ENCODE results near the gene PCDHA1.
A peak's percentile ranks its signal among the peaks of the same experiment; 100 is the strongest.
"Not testable (repeated sequence)": the region's sequence is repeated elsewhere in the genome, so short reads cannot be mapped to it uniquely, and the experiment has no call there.

The PCDHA1 gene

DNA sequence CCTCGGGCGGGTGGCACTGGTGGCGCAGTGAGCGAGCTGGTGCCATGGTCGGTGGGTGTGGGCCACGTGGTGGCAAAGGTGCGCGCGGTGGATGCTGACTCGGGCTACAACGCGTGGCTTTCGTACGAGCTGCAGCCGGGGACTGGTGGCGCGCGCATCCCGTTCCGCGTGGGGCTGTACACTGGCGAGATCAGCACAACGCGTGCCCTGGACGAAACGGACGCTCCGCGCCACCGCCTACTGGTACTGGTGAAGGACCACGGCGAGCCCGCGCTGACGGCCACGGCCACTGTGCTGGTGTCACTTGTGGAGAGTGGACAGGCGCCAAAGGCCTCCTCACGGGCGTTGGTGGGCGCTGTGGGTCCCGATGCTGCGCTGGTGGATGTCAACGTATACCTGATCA, 22.9 kb downstream of the PCDHA1 start:
- no peaks in the 10 kb centered on the region for H3K27me3 Mint-ChIP-seq (ENCODE audit: low read depth)
- peaks cover 11% of the 10 kb centered on the region for H3K4me1 Mint-ChIP-seq
- H3K36me3 Mint-ChIP-seq (ENCODE audit: low read depth), result peaks cover 81% of the 10 kb centered on the region
- H3K4me3 Mint-ChIP-seq, result no peak overlapping the region
- TF ChIP-seq, protein P1, sequence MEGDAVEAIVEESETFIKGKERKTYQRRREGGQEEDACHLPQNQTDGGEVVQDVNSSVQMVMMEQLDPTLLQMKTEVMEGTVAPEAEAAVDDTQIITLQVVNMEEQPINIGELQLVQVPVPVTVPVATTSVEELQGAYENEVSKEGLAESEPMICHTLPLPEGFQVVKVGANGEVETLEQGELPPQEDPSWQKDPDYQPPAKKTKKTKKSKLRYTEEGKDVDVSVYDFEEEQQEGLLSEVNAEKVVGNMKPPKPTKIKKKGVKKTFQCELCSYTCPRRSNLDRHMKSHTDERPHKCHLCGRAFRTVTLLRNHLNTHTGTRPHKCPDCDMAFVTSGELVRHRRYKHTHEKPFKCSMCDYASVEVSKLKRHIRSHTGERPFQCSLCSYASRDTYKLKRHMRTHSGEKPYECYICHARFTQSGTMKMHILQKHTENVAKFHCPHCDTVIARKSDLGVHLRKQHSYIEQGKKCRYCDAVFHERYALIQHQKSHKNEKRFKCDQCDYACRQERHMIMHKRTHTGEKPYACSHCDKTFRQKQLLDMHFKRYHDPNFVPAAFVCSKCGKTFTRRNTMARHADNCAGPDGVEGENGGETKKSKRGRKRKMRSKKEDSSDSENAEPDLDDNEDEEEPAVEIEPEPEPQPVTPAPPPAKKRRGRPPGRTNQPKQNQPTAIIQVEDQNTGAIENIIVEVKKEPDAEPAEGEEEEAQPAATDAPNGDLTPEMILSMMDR (IDR thresholded peaks at IDR 0.05; ENCODE audit: unreplicated experiment in 3 of 3), result no peak
- no peak overlapping the region for H3K27ac Mint-ChIP-seq
- peaks cover 59% of the 10 kb centered on the region for H3K9me3 Mint-ChIP-seq

DNA sequence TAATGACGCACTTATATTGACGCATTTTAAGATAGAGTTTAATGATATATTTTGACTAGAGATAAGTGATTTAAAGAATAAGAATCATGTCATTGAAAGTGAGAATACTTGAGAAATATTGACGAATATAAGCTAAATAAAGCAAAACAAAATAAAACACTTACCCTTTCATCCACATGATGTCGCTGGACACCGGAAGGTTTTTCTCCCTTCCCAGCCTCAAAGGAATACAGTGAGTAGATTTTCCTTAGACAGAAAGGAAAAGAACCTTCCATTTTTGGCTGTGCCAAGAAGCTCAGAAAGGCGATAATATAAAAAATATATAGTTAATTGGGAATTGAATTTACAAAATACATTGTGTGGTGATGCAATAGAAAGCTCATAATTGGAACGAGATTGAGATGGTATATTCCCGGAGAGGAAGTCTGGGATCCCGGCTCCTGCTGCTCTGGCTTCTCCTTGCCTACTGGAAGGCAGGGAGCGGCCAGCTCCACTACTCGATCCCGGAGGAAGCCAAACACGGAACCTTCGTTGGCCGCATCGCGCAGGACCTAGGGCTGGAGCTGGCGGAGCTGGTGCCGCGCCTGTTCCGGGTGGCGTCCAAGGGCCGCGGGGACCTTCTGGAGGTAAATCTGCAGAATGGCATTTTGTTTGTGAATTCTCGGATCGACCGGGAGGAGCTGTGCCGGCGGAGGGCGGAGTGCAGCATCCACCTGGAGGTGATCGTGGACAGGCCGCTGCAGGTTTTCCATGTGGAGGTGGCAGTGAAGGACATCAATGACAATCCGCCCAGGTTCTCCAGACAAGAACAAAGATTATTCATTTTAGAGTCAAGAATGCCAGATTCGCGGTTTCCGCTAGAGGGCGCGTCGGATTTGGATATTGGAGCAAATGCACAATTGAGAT, 35.7 kb downstream of the PCDHA1 start, which contains the start of gene PCDHA5:
Gene PCDHA5, plus strand, starts transcription at position 239 of the 906 bp plus-strand sequence.
- H3K27me3 Mint-ChIP-seq (ENCODE audit: low read depth), result no peaks in the 10 kb centered on the region
- H3K27ac Mint-ChIP-seq, result no peak within 1 kb of the TSS
- H3K4me3 Mint-ChIP-seq, result no peak within 1 kb of the TSS
- H3K4me1 Mint-ChIP-seq, result no peaks in the 10 kb centered on the region
- peaks cover 71% of the 10 kb centered on the region for H3K36me3 Mint-ChIP-seq (ENCODE audit: low read depth)
- TF ChIP-seq, protein P1 (IDR thresholded peaks at IDR 0.05; ENCODE audit: unreplicated experiment in 3 of 3), result no peak
- H3K9me3 Mint-ChIP-seq, result peaks cover 39% of the 10 kb centered on the region

DNA sequence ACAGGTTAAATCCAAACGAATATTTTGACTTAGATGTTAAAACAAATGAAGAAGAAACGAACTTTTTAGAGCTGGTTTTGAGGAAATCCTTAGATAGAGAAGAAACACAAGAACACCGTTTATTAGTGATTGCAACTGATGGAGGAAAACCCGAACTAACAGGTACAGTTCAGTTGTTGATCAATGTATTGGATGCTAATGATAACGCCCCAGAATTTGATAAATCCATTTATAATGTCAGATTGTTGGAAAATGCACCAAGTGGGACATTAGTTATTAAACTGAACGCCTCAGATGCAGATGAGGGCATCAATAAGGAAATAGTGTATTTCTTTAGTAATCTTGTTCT, 36.3 kb downstream of the PCDHA1 start:
- no peak overlapping the region for H3K27ac Mint-ChIP-seq
- no peaks in the 10 kb centered on the region for H3K27me3 Mint-ChIP-seq (ENCODE audit: low read depth)
- TF ChIP-seq, protein P1 (IDR thresholded peaks at IDR 0.05; ENCODE audit: unreplicated experiment in 3 of 3), result no peak
- H3K36me3 Mint-ChIP-seq (ENCODE audit: low read depth), result peaks cover 74% of the 10 kb centered on the region
- H3K4me3 Mint-ChIP-seq, result no peak overlapping the region
- peaks cover 5% of the 10 kb centered on the region for H3K4me1 Mint-ChIP-seq
- peaks cover 43% of the 10 kb centered on the region for H3K9me3 Mint-ChIP-seq

DNA sequence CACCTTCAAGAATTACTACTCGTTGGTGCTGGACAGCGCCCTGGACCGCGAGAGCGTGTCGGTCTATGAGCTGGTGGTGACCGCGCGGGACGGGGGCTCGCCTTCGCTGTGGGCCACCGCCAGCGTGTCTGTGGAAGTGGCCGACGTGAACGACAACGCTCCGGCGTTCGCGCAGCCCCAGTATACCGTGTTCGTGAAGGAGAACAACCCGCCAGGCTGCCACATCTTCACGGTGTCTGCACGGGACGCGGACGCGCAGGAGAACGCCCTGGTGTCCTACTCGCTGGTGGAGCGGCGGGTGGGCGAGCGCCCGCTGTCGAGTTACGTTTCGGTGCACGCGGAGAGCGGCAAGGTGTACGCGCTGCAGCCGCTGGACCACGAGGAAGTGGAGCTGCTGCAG, 37.0 kb downstream of the PCDHA1 start:
- not testable (repeated sequence) for H3K27me3 Mint-ChIP-seq (ENCODE audit: low read depth); H3K27ac Mint-ChIP-seq; H3K4me3 Mint-ChIP-seq; H3K4me1 Mint-ChIP-seq
- H3K36me3 Mint-ChIP-seq (ENCODE audit: low read depth), result peaks cover 73% of the 10 kb centered on the region
- H3K9me3 Mint-ChIP-seq, result peaks cover 44% of the 10 kb centered on the region

DNA sequence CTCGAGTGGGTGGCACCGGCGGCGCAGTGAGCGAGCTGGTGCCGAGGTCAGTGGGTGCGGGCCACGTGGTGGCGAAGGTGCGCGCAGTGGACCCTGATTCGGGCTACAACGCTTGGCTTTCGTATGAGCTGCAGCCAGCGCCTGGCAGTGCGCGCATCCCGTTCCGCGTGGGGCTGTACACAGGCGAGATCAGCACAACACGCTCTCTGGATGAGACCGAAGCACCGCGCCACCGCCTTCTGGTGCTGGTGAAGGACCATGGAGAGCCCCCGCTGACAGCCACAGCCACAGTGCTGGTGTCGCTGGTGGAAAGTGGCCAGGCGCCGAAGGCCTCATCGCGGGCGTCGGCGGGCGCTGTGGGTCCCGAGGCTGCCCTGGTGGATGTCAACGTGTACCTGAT, 37.5 kb downstream of the PCDHA1 start:
- Mint-ChIP-seq H3K27ac (no peak overlapping the region), H3K4me1 (peaks cover 8% of the 10 kb centered on the region), H3K36me3 (ENCODE audit: low read depth) (peaks cover 73% of the 10 kb centered on the region), H3K27me3 (ENCODE audit: low read depth) (no peaks in the 10 kb centered on the region), H3K9me3 (peaks cover 45% of the 10 kb centered on the region), H3K4me3 (no peak overlapping the region)
- TF ChIP-seq, protein P1 (IDR thresholded peaks at IDR 0.05; ENCODE audit: unreplicated experiment in 3 of 3), result no peak

DNA sequence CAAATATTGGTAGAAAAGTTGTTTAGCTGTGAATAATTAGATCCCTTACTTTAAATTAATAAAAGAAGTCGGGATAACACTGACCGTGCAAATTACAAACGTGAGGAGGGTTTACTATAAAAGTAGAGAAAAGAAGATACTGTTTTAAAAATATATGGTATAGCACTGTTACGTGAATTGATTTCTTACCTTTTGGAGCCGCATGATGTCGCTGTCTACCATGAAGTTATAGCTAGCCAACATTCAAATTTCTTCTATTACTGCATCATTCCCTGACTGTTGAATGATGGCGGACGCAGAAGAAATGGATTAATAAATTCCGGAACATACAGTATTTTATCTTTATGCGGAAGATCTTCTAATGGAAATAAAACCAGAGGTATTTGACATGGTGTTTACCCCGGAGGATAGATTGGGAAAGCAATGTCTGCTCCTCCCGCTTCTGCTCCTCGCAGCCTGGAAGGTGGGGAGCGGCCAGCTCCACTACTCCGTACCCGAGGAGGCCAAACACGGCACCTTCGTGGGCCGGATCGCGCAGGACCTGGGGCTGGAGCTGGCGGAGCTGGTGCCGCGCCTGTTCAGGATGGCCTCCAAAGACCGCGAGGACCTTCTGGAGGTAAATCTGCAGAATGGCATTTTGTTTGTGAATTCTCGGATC, 41.9 kb downstream of the PCDHA1 start, which contains the start of gene PCDHA6:
Gene PCDHA6, plus strand, starts transcription at position 257 of the 658 bp plus-strand sequence. Its CDS starts 132 bp downstream, at position 389.
- H3K27me3 Mint-ChIP-seq (ENCODE audit: low read depth), result no peaks in the 10 kb centered on the region
- H3K9me3 Mint-ChIP-seq, result peaks cover 52% of the 10 kb centered on the region
- H3K27ac Mint-ChIP-seq, result peak within 1 kb of the TSS; percentile 80 to 96 (median 93)
- H3K4me3 Mint-ChIP-seq, result peak within 1 kb of the TSS; percentile 86 to 93 (median 91)
- TF ChIP-seq, protein P1 (IDR thresholded peaks at IDR 0.05; ENCODE audit: unreplicated experiment in 3 of 3), result peak; percentile 43 to 49 (median 47)
- peaks cover 10% of the 10 kb centered on the region for H3K4me1 Mint-ChIP-seq
- H3K36me3 Mint-ChIP-seq (ENCODE audit: low read depth), result peaks cover 79% of the 10 kb centered on the region

Data from nephron (organoid).